Right lobe of liver (tissue), 6 donors: Measurements from ENCODE around the gene COL17A1. TPM values are rescaled to one million over a fixed set of nuclear protein-coding genes. Genes with fewer than 3 reads are reported as not detected.

Source experiments
- ATAC-seq, 4 donors: fragments of 200-7000 bp; cut with Tn5 transposase; one replicate each; pipeline ENCODE4 v1.9.1; 2020; ENCODE audit warnings: mild to moderate bottlenecking in 4 of 4, moderate library complexity in 4 of 4
- DNase-seq, 3 donors: peaks; one replicate each; pipeline ENCODE4 v3.0.0-alpha.2; 2020
- H3K27ac ChIP-seq, 3 donors: fragments of 200-600 bp; one replicate each; pipeline ENCODE4 v1.8.0; 2022
- H3K27me3 ChIP-seq, 2 donors: fragments of 200-600 bp; one replicate each; pipeline ENCODE4 v1.8.0; 2022
- H3K36me3 ChIP-seq, 4 donors: fragments of 200-600 bp; sonication (generic) in 1 of 4; one replicate each; pipeline versions ENCODE4 v1.5.1 to v1.8.0; 2017 to 2022; ENCODE audit warnings: control low read depth in 1 of 4
- H3K4me1 ChIP-seq, 4 donors: fragments of 200-600 bp; sonication (generic) in 1 of 4; one replicate each; pipeline versions ENCODE4 v1.5.1 to v1.8.0; 2017 to 2022; ENCODE audit warnings: control low read depth in 1 of 4
- H3K4me3 ChIP-seq, 3 donors: fragments of 200-600 bp; one replicate each; pipeline ENCODE4 v1.8.0; 2022
- H3K9me3 ChIP-seq, 4 donors: fragments of 200-600 bp; sonication (generic) in 1 of 4; one replicate each; pipeline versions ENCODE4 v1.5.1 to v1.8.0; 2017 to 2022; ENCODE audit warnings: control low read depth in 1 of 4
- POLR2A ChIP-seq: fragments of 450-650 bp; IDR thresholded peaks from one replicate; pipeline ENCODE4 v1.6.1; 2017; ENCODE audit warnings: antibody characterized with exemption, mild to moderate bottlenecking
- WGBS: methylation state at CpG from one replicate; pipeline ENCODE4 v1.1.6; 2018; ENCODE audit warnings: low coverage, low lambda C conversion rate; ENCODE audit not compliant: insufficient coverage; ENCODE audit errors: missing lambda C conversion rate; 5-methylcytosine and 5-hydroxymethylcytosine counted together
- intact Hi-C, 2 donors: fragments of 100-400 bp; cut with DNase I; formaldehyde crosslinking; loops; one replicate each; pipeline versions ENCODE4 v1.11.2 to v1.14.1; 2022
- total RNA-seq, 6 experiments: library from RNA; depleted of rRNA in 2 of 6; stranded (reverse); fragments of >200 nt in 2 of 6; fragmentation: NEBNext Ultra II Directional in 3 of 6; extraction: Animal tissue kit (Norgen Biotek cat#: 25700) in 3 of 6; gene quantifications; one replicate each; pipeline versions ENCODE4 v1.1.0 to v1.2.4, GENCODE V29; 2016 to 2023
- TF ChIP-seq, protein P1 (sequence below), 4 donors: fragments of 200-600 bp in 3 of 4; fragments of 450-650 bp in 1 of 4; IDR thresholded peaks; one replicate each; pipeline versions ENCODE4 v1.5.1 to v1.8.0; 2016 to 2022; ENCODE audit warnings: antibody characterized with exemption in 4 of 4, mild to moderate bottlenecking in 2 of 4
- donor health status: DM: no; HTN: yes; CAD: no.
- donor health status: DM: no; HTN: no; CAD: no.
- donor health status: DM: no; HTN: no; CAD: no.
- donor health status: DM: no; HTN: yes; CAD: no.
- donor health status: DM: no; HTN: yes; CAD: no.

Gene COL17A1
- total RNA-seq, 6 experiments from 2014 or later, result 0.11 to 0.12 TPM; not detected in 4

DNA sequence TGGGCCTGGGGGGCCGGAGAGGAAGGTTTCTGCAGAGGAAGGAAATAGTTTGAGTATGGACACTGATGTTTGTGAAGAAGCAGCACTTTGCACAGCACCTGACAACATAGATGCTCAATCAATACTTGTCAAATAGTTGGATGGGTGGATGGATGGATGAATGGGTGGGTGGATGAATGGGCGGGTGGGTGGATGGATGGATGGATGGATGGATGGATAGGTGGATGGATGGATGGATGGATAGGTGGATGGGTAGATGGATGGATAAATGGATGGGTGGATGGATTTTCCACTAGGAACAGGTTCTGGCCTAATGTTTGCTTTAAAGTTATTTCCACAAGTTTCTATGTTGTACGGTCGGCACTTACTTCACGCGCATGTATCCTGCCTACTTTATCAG is 45.3 kb downstream of the COL17A1 start:
- H3K36me3 ChIP-seq, result no peaks in the 10 kb centered on the region
- no peak for TF ChIP-seq POLR2A
- TF ChIP-seq, protein P1, sequence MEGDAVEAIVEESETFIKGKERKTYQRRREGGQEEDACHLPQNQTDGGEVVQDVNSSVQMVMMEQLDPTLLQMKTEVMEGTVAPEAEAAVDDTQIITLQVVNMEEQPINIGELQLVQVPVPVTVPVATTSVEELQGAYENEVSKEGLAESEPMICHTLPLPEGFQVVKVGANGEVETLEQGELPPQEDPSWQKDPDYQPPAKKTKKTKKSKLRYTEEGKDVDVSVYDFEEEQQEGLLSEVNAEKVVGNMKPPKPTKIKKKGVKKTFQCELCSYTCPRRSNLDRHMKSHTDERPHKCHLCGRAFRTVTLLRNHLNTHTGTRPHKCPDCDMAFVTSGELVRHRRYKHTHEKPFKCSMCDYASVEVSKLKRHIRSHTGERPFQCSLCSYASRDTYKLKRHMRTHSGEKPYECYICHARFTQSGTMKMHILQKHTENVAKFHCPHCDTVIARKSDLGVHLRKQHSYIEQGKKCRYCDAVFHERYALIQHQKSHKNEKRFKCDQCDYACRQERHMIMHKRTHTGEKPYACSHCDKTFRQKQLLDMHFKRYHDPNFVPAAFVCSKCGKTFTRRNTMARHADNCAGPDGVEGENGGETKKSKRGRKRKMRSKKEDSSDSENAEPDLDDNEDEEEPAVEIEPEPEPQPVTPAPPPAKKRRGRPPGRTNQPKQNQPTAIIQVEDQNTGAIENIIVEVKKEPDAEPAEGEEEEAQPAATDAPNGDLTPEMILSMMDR (IDR thresholded peaks at IDR 0.05), result no peak
- ATAC-seq (no peak), DNase-seq (no peak)
- 11% methylated on average over 3 of the region's 6 CpGs for WGBS
- H3K27me3 ChIP-seq, result no peaks in the 10 kb centered on the region
- H3K9me3 ChIP-seq, result no peaks in the 10 kb centered on the region
- no peak overlapping the region for H3K27ac ChIP-seq
- intact Hi-C loops, result loop anchor here in 1 of 2 donors (10.0 kb wide), 1 partner anchor 174 kb away; no protein-coding TSS in a partner anchor
- no peak overlapping the region for H3K4me3 ChIP-seq
- no peaks in the 10 kb centered on the region for H3K4me1 ChIP-seq

DNA sequence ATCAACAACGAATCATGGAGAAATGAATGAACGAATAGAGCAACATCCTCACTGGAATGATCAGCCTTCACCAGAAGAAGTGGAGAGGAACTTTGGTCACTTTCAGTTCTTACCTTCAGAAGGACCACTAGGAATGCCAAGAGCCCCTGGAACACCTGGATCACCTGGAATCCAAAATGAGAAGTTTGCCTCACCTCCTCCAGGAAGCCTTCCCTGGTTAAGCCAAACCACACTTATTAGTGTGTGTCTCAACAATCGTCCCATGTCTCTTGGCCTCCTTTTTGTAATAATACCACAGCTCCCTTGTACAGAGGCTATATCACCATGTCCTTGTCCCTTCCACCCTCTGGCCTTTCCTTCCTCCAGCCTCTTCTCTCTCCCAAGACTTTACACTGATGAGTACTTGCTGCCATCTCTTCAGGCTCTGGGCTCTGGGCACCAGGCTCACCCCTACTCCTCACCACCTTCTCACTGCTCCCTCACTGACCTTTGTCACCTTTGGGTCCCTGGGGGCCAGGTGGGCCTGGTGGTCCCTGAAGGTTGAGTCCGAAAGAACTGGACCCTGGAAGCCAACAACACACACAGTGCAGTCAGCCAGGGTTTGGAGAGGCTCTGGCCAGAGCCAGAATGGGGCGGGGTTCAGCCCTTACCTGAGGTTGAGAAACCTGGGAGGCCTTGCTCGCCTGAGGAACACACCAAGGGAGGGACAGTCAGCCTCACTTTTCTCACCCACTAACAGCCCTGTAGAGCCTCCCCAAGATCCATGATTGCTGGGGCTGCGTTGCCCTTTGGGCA is 46.5 kb downstream of the COL17A1 start:
- Histone ChIP-seq H3K27ac (no peak overlapping the region), H3K4me1 (no peaks in the 10 kb centered on the region), H3K27me3 (no peaks in the 10 kb centered on the region), H3K4me3 (no peak overlapping the region), H3K9me3 (no peaks in the 10 kb centered on the region), H3K36me3 (no peaks in the 10 kb centered on the region)
- DNase-seq (no peak), ATAC-seq (no peak)
- TF ChIP-seq POLR2A, result no peak
- TF ChIP-seq, protein P1 (IDR thresholded peaks at IDR 0.05), result no peak
- 66% methylated on average over 3 of the region's 7 CpGs for WGBS
- intact Hi-C loops, result no loop called here

DNA sequence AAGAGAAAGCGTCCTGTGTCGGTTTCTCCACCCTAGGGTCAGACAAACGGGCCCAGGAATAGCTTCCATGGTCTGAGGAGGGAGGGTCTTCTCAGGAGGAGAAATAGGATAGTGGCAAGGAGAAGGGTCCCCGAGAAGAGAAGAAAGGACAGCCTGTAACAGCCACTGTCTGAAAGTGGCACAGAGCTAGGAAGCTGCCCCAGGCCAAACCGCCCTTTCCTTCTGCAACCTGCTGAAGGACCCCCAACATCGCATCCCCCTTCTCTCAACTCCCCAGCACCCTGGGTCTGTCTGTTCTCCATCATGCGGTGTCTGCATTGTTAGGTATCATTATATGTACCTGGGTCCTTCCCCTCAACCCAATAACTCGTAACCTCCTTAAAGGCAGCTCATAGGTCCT is 47.1 kb downstream of the COL17A1 start:
- H3K4me3 ChIP-seq, result no peak overlapping the region
- no peak overlapping the region for H3K27ac ChIP-seq
- ATAC-seq (no peak), DNase-seq (no peak)
- intact Hi-C loops, result no loop called here
- H3K27me3 ChIP-seq, result no peaks in the 10 kb centered on the region
- TF ChIP-seq POLR2A, result no peak
- TF ChIP-seq, protein P1 (IDR thresholded peaks at IDR 0.05), result no peak
- WGBS, result 92% methylated on average over 3 of the region's 8 CpGs
- H3K4me1 ChIP-seq, result no peaks in the 10 kb centered on the region
- H3K9me3 ChIP-seq, result no peaks in the 10 kb centered on the region
- no peaks in the 10 kb centered on the region for H3K36me3 ChIP-seq

DNA sequence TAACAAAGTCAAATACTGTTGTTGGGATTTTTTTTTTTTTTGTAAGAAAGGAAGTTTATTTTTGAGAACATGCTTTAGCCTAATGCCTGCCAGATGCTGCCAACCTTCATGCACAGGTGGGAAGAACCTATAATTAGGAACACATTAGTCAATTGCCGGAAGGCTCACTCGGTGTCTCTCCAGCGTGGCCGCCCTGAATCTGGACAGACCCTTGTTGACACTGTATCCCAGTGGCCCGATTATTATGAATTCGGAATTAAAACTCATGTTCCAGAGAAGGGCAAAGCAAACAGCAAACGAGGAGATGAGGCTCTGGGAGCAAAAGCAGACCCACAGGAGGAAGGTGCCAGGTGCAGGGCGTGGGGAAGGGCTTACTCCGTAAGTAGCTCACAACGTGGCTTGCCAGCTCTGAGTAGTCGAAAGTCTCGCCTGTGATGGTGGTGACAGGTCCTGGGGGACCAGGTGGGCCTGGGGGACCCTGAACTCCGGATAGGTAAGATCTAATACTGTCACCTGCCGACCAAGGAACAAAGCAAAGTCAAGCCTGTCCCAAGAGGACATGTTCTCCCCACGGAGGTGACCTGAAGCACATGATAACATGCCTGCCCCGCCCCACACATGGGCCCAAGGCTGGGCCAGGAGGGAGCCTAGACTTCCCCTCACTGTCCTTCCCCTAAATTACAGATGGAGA is 48.3 kb downstream of the COL17A1 start:
- intact Hi-C loops, result no loop called here
- H3K4me3 ChIP-seq, result no peak overlapping the region
- ATAC-seq (no peak), DNase-seq (no peak)
- H3K27me3 ChIP-seq, result no peaks in the 10 kb centered on the region
- H3K9me3 ChIP-seq, result no peaks in the 10 kb centered on the region
- no peak for TF ChIP-seq POLR2A
- TF ChIP-seq, protein P1 (IDR thresholded peaks at IDR 0.05), result no peak
- H3K4me1 ChIP-seq, result no peaks in the 10 kb centered on the region
- no peaks in the 10 kb centered on the region for H3K36me3 ChIP-seq
- 64% methylated on average over 9 of the region's 16 CpGs for WGBS
- H3K27ac ChIP-seq, result no peak overlapping the region
